K562 (cell line): ENCODE results near the gene TAF1D. TPM values are rescaled to one million over a fixed set of nuclear protein-coding genes. Genes with fewer than 3 reads are reported as not detected.

Source experiments
- CAMTA2 ChIP-seq: fragments of 250-450 bp; sonication (Bioruptor Pico); conservative IDR thresholded peaks from 2 replicates; pipeline ENCODE4 v1.5.1; 2022
- CTBP1 ChIP-seq: fragments of 450-650 bp; IDR thresholded peaks from 2 replicates; pipeline ENCODE4 v1.6.1; 2016; ENCODE audit warnings: borderline replicate concordance
- ETV6 ChIP-seq, 3 experiments: fragments of 150-350 bp in 1 of 3; sonication (generic) in 1 of 3; formaldehyde crosslinking in 1 of 3; IDR thresholded peaks; 2 replicates each; pipeline versions ENCODE4 v1.6.1 to v1.8.0; 2014 to 2022; ENCODE audit warnings: borderline replicate concordance in 2 of 3, low read depth in 2 of 3, antibody characterized with exemption in 1 of 3, low read length in 1 of 3, mild to moderate bottlenecking in 1 of 3, missing genetic modification reagents in 1 of 3
- FOSL1 ChIP-seq: fragments of 200-800 bp; sonication (Bioruptor generic); conservative IDR thresholded peaks from 2 replicates; pipeline ENCODE4 v1.6.1; 2016; ENCODE audit warnings: missing genetic modification characterization, missing compliant biosample characterization
- HDAC1 ChIP-seq, 2 experiments: fragments of 450-650 bp; IDR thresholded peaks; 2 replicates each; pipeline ENCODE4 v1.6.1; 2016 to 2017; ENCODE audit warnings: inconsistent platforms in 1 of 2, mild to moderate bottlenecking in 1 of 2, moderate library complexity in 1 of 2
- IRF2 ChIP-seq: sonication (generic); formaldehyde crosslinking; IDR thresholded peaks from 2 replicates; pipeline ENCODE4 v1.8.1; 2022; ENCODE audit warnings: mild to moderate bottlenecking, missing genetic modification reagents
- MTA2 ChIP-seq: fragments of 450-650 bp; IDR thresholded peaks from 2 replicates; pipeline ENCODE4 v1.6.1; 2016; ENCODE audit warnings: low read depth
- NFYB ChIP-seq: IDR thresholded peaks from 2 replicates; pipeline ENCODE4 v1.6.1; 2011; ENCODE audit warnings: mild to moderate bottlenecking, moderate library complexity; ENCODE audit not compliant: insufficient read length; ENCODE audit errors: extremely low read depth
- NR2C2 ChIP-seq, 2 experiments: fragments of 200-800 bp in 1 of 2; sonication (Bioruptor generic) in 1 of 2; sonication (generic) in 1 of 2; formaldehyde crosslinking in 1 of 2; IDR thresholded peaks; 2 replicates each; pipeline versions ENCODE4 v1.6.1 to v1.8.0; 2016 to 2022; ENCODE audit warnings: mild to moderate bottlenecking in 1 of 2, missing compliant biosample characterization in 1 of 2, missing genetic modification characterization in 1 of 2, missing genetic modification reagents in 1 of 2
- RB1 ChIP-seq: fragments of 450-650 bp; IDR thresholded peaks from 2 replicates; pipeline ENCODE4 v1.6.1; 2017; ENCODE audit warnings: low read depth, mild to moderate bottlenecking
- RFX5 ChIP-seq: IDR thresholded peaks from 2 replicates; pipeline ENCODE4 v1.6.1; 2011; ENCODE audit warnings: low read depth, mild to moderate bottlenecking, improper control_type of control experiment, low read length
- ZFP30 ChIP-seq: fragments of 250-450 bp; sonication (Bioruptor Pico); IDR thresholded peaks from 2 replicates; pipeline ENCODE4 v1.8.0; 2022; ENCODE audit warnings: moderate library complexity, mild to moderate bottlenecking, inconsistent platforms, borderline replicate concordance
- ZNF121 ChIP-seq: sonication (generic); formaldehyde crosslinking; conservative IDR thresholded peaks from 2 replicates; pipeline ENCODE4 v1.8.0; 2022; ENCODE audit warnings: missing genetic modification reagents
- ZNF143 ChIP-seq: sonication (generic); formaldehyde crosslinking; IDR thresholded peaks from 2 replicates; pipeline ENCODE4 v1.9.0; 2022; ENCODE audit warnings: mild to moderate bottlenecking, missing genetic modification reagents
- ZNF175 ChIP-seq: fragments of 200-800 bp; sonication (Bioruptor generic); IDR thresholded peaks from 2 replicates; pipeline ENCODE4 v1.6.1; 2016; ENCODE audit warnings: low read depth, mild to moderate bottlenecking, missing genetic modification characterization, missing compliant biosample characterization
- ZNF354B ChIP-seq: fragments of 250-450 bp; sonication (Bioruptor Pico); IDR thresholded peaks from 2 replicates; pipeline ENCODE4 v1.4.0; 2020
- ZNF436 ChIP-seq: fragments of 250-450, 450-650 bp; sonication (Bioruptor Pico); formaldehyde crosslinking; IDR thresholded peaks from 2 replicates; pipeline ENCODE4 v1.7.0; 2020; ENCODE audit warnings: mild to moderate bottlenecking
- polyA plus RNA-seq, 8 experiments: library from polyadenylated mRNA; depleted of rRNA in 4 of 8; stranded (reverse) in 5 of 8; unstranded in 3 of 8; fragments of >200 nt; fragmentation: Nextera tagmentation in 2 of 8; fragmentation: Illumina TruSeq in 1 of 8; extraction: Ambion mirVana in 2 of 8; extraction: Trizol in 1 of 8; gene quantifications; 2 replicates each; pipeline versions ENCODE4 v1.2.1 to v1.2.3, GENCODE V29; 2011 to 2014; ENCODE audit warnings: inconsistent platforms in 1 of 8, missing spikeins in 1 of 8
- total RNA-seq, 7 experiments: library from RNA; depleted of rRNA in 6 of 7; stranded (reverse); fragments of >200 nt in 6 of 7; fragmentation: Illumina TruSeq in 2 of 7; extraction: Trizol in 2 of 7; gene quantifications; 2 replicates each; pipeline versions ENCODE4 v1.2.1 to v1.2.3, GENCODE V29; 2011 to 2021; ENCODE audit warnings: low replicate concordance in 1 of 7
- TF ChIP-seq, protein P1 (sequence below): IDR thresholded peaks from 2 replicates; pipeline ENCODE4 v1.6.1; 2012; ENCODE audit warnings: low read depth, low read length, improper control_type of control experiment, borderline replicate concordance
- TF ChIP-seq, protein P2 (sequence below), 2 experiments: fragments of 450-650 bp; IDR thresholded peaks; 2 replicates each; pipeline ENCODE4 v1.6.1; 2018; ENCODE audit warnings: mild to moderate bottlenecking in 2 of 2, low read depth in 1 of 2; ENCODE audit not compliant: partially characterized antibody in 2 of 2
- TF ChIP-seq, protein P3 (sequence below): IDR thresholded peaks from 2 replicates; pipeline ENCODE4 v1.6.1; 2011; ENCODE audit warnings: borderline replicate concordance, low read depth, mild to moderate bottlenecking, moderate library complexity, low read length; ENCODE audit not compliant: insufficient read depth, poor library complexity, severe bottlenecking

The TAF1D gene
- total and polyA plus RNA-seq, 9 of the 15 experiments (the other 6 are each of a cell fraction or from before 2014, with no cell fraction given): 122 to 347 (median 250) TPM

DNA sequence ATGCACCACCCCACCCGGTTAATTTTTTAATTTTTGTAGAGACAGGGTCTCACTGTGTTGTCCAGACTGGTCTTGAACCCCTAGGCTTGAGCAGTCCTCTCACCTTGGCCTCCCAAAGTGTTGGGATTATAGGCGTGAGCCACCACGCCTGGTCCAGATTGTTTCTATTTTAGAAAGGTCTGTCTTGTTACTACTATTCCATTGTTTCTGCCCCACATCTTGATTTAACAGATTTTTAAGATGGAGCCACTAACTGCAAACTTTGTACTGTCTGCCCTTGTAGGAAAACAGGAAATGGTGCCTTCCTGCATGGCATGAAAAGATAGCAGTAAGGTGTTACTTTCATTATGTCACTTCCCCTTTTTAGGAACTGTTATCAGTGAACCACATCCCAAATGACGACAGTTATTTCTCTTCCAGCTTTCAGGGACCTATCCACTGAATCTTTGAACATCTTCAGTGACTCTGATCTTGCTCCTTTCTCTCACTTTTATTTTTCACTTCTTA lies 23.2 kb downstream of the TAF1D start (continued):
- TF ChIP-seq, protein P1, sequence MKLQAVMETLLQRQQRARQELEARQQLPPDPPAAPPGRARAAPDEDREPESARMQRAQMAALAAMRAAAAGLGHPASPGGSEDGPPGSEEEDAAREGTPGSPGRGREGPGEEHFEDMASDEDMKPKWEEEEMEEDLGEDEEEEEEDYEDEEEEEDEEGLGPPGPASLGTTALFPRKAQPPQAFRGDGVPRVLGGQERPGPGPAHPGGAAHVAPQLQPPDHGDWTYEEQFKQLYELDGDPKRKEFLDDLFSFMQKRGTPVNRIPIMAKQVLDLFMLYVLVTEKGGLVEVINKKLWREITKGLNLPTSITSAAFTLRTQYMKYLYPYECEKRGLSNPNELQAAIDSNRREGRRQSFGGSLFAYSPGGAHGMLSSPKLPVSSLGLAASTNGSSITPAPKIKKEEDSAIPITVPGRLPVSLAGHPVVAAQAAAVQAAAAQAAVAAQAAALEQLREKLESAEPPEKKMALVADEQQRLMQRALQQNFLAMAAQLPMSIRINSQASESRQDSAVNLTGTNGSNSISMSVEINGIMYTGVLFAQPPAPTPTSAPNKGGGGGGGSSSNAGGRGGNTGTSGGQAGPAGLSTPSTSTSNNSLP: 0 out of 2 replicates have a peak, but pooled peaks have one; percentile 13
- TF ChIP-seq ZNF354B (CRISPR knock-in tag): 0 out of 2 replicates have a peak, but pooled peaks have one; percentile 5
- TF ChIP-seq FOSL1 (tag): peak; percentile 71
- peak; percentile 97 for TF ChIP-seq ZNF175
- no peak for TF ChIP-seq IRF2 (CRISPR knock-in tag)
- TF ChIP-seq MTA2: peak; percentile 92
- TF ChIP-seq RB1: no peak
- TF ChIP-seq HDAC1 (IDR thresholded peaks at IDR 0.05): peak in 1 of 2 experiments; percentile 87; a peak in 2 of 4 replicates
- peak; percentile 100 for TF ChIP-seq ZNF121 (CRISPR knock-in tag)
- TF ChIP-seq CTBP1: peak; percentile 98
- no peak for TF ChIP-seq NR2C2 (CRISPR knock-in tag; IDR thresholded peaks at IDR 0.05)
- TF ChIP-seq NR2C2 (tag; IDR thresholded peaks at IDR 0.05): peak; percentile 70
- no peak for TF ChIP-seq ZFP30
- TF ChIP-seq, protein P2, sequence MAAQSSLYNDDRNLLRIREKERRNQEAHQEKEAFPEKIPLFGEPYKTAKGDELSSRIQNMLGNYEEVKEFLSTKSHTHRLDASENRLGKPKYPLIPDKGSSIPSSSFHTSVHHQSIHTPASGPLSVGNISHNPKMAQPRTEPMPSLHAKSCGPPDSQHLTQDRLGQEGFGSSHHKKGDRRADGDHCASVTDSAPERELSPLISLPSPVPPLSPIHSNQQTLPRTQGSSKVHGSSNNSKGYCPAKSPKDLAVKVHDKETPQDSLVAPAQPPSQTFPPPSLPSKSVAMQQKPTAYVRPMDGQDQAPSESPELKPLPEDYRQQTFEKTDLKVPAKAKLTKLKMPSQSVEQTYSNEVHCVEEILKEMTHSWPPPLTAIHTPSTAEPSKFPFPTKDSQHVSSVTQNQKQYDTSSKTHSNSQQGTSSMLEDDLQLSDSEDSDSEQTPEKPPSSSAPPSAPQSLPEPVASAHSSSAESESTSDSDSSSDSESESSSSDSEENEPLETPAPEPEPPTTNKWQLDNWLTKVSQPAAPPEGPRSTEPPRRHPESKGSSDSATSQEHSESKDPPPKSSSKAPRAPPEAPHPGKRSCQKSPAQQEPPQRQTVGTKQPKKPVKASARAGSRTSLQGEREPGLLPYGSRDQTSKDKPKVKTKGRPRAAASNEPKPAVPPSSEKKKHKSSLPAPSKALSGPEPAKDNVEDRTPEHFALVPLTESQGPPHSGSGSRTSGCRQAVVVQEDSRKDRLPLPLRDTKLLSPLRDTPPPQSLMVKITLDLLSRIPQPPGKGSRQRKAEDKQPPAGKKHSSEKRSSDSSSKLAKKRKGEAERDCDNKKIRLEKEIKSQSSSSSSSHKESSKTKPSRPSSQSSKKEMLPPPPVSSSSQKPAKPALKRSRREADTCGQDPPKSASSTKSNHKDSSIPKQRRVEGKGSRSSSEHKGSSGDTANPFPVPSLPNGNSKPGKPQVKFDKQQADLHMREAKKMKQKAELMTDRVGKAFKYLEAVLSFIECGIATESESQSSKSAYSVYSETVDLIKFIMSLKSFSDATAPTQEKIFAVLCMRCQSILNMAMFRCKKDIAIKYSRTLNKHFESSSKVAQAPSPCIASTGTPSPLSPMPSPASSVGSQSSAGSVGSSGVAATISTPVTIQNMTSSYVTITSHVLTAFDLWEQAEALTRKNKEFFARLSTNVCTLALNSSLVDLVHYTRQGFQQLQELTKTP (IDR thresholded peaks at IDR 0.05; ENCODE audit: low read depth in 1 of 2, partially characterized antibody in 2 of 2): peak; percentile 53 to 75
- peak; percentile 76 to 88; a peak in 3 of 4 replicates for TF ChIP-seq ETV6 (IDR thresholded peaks at IDR 0.05; ENCODE audit: borderline replicate concordance in 1 of 2, low read depth in 2 of 2, low read length in 1 of 2)
- TF ChIP-seq ETV6 (CRISPR knock-in tag; IDR thresholded peaks at IDR 0.05; ENCODE audit: borderline replicate concordance): no peak
- no peak for TF ChIP-seq RFX5
- TF ChIP-seq ZNF143 (CRISPR knock-in tag): no peak
- TF ChIP-seq CAMTA2 (CRISPR knock-in tag): no peak
- TF ChIP-seq ZNF436: no peak
- TF ChIP-seq, protein P3, sequence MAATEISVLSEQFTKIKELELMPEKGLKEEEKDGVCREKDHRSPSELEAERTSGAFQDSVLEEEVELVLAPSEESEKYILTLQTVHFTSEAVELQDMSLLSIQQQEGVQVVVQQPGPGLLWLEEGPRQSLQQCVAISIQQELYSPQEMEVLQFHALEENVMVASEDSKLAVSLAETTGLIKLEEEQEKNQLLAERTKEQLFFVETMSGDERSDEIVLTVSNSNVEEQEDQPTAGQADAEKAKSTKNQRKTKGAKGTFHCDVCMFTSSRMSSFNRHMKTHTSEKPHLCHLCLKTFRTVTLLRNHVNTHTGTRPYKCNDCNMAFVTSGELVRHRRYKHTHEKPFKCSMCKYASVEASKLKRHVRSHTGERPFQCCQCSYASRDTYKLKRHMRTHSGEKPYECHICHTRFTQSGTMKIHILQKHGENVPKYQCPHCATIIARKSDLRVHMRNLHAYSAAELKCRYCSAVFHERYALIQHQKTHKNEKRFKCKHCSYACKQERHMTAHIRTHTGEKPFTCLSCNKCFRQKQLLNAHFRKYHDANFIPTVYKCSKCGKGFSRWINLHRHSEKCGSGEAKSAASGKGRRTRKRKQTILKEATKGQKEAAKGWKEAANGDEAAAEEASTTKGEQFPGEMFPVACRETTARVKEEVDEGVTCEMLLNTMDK: no peak
- no peak for TF ChIP-seq NFYB
